HPDE6-E6E7 (cell line): ENCODE measurements around the gene RFLNA.

Experiments
- DNase-seq: peaks from one replicate; pipeline ENCODE4 v3.0.0; 2011; ENCODE audit warnings: missing footprints; ENCODE audit errors: extremely low spot score

RFLNA gene

GRCh38 chr12:124358572-124358971 lies 63.7 kb downstream of the RFLNA start:
- no peak for DNase-seq

- no peak for DNase-seq
These were observed 65.0 kb downstream of the RFLNA start for GRCh38 chr12:124359671-124360581.

- DNase-seq: no peak
These were observed 66.4 kb downstream of the RFLNA start for GRCh38 chr12:124361074-124361970.

DNA sequence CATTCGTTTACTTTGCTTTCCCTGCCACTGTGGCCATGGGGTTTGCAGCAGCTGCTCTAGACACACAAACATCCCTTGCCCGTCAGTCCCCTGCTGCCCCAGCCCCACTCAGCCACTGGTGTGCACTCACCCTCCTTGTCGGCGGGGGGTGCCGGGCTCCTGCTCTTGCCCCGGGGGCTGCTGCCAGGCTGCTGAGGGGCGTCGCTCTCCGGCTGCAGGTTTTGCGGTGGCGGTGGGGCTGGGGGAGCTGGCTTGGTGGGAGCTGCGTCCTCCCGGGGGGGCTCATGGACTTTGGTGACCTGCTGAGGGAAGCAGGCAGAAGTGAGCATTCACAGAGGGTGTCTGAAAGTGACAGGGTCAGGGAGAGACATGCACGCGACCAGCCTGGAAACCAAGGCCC lies 67.1 kb downstream of the RFLNA start:
- no peak for DNase-seq

DNA sequence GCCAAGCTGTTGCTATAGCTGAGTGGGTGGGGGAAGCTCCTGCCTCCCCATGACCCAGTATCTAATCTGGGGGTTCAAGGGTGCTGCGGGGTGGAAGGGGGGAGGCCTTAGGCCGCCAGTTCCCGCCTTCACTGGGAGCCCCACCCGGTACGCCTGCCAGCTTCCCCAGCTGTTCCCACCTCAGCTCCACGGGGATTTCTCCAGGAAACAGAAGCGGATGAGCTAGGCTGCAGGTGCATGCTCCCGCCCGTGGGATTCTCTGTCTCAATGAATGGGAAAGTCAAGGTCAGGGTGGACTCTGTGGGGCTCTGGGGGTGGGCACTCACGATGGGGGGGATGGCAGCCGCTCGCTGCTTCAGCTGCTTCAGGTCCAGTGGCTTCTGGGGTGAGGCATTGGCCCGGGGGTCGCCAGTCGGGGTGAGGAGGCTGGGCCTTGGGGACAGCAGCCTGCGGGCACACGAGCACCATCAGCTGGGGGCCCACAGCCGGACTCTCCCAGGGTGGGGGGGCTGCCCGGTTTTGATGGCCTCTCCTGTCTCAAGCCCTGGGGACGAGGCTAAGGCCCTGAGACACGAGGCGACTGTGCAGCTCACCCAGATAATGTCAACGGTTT lies 68.6 kb downstream of the RFLNA start:
- DNase-seq: no peak

DNA sequence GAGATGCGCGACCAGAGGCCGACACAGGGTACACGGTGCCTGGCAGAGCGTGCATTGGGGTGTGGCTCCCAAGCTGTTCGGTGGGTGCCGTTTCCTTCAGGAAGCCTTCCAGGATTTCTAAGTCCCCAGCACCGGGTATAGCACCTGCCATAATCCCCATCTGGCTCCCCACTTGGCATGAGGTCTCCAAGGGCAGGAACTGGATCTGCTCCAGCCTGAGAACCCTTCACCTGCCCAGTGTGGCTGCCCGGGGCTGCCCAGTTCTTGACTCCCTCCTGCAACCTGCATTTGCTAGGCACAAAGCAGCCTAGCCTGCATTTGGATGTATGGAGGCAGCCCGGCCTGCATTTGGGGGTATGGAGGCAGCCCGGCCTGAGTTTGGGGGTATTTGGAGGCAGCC lies 69.7 kb downstream of the RFLNA start:
- no peak for DNase-seq
